ENCODE data around the gene CRAMP1.

The CRAMP1 gene

DNA sequence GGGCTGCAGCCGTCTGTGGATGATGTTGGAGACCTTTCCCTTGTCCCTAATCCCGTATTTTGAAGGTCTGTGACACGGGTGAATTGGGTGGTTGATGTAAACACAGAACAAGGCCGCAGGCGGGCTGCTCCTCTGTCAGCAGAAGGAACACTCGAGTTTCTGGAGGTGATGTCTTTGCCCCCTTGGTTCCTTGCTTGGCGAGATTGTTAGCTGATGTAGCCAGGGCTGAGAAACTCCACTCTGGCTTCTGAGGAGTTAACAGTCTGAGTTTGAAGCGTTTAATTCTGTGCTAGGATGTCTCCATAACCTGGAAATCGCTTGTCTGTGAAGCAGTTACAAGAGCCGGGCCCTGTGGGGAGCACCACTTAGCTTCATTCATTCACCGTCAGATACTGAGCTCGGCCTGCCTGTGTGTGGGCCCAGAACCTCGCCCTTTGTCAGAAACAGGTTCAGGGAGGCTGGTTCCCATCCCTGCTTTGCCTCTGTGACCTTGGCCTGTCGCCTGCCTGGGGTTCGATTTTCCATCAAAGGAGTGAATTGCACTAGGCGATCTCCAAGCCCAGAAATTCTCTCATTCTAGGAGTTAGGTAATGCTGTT lies 95.1 kb downstream of the CRAMP1 start:
- TF ChIP-seq ZBTB11 (tag by site-specific recombination; conservative IDR thresholded peaks at IDR 0.05; ENCODE audit: low read depth): 0 out of 2 replicates have a peak, but pooled peaks have one; percentile 17
- TF ChIP-seq ZNF341 (tag by site-specific recombination; IDR thresholded peaks at IDR 0.05; ENCODE audit: low read depth): 0 out of 2 replicates have a peak, but pooled peaks have one; percentile 10
- TF ChIP-seq ZBTB17 (tag by site-specific recombination; IDR thresholded peaks at IDR 0.05): peak; percentile 56
- no peak for TF ChIP-seq ZNF48 (tag by site-specific recombination; IDR thresholded peaks at IDR 0.05)
- TF ChIP-seq, protein P1, sequence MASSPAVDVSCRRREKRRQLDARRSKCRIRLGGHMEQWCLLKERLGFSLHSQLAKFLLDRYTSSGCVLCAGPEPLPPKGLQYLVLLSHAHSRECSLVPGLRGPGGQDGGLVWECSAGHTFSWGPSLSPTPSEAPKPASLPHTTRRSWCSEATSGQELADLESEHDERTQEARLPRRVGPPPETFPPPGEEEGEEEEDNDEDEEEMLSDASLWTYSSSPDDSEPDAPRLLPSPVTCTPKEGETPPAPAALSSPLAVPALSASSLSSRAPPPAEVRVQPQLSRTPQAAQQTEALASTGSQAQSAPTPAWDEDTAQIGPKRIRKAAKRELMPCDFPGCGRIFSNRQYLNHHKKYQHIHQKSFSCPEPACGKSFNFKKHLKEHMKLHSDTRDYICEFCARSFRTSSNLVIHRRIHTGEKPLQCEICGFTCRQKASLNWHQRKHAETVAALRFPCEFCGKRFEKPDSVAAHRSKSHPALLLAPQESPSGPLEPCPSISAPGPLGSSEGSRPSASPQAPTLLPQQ (tag by site-specific recombination; IDR thresholded peaks at IDR 0.05): peak; percentile 30; the same call in 1 of the 2 replicates
- TF ChIP-seq ZNF776 (tag by site-specific recombination; IDR thresholded peaks at IDR 0.05; ENCODE audit: borderline replicate concordance): no peak
- peak; percentile 34; the same call in 1 of the 2 replicates for TF ChIP-seq ZBTB20 (tag by site-specific recombination; IDR thresholded peaks at IDR 0.05)
- peak; percentile 20; the same call in 1 of the 2 replicates for TF ChIP-seq ZNF600 (tag by site-specific recombination; IDR thresholded peaks at IDR 0.05)
- TF ChIP-seq ZNF24 (tag by site-specific recombination; IDR thresholded peaks at IDR 0.05): peak; percentile 92
- no peak for TF ChIP-seq ZNF366 (tag by site-specific recombination; conservative IDR thresholded peaks at IDR 0.05)
- TF ChIP-seq ZNF335 (tag by site-specific recombination; conservative IDR thresholded peaks at IDR 0.05): no peak
- TF ChIP-seq REPIN1 (tag by site-specific recombination; IDR thresholded peaks at IDR 0.05; ENCODE audit: low read depth): no peak
- peak overlapping the region; percentile 42; the same call in 1 of the 2 replicates for H3K27ac ChIP-seq (ENCODE audit: extremely low read depth, low read depth, low read length)
- H3K36me3 ChIP-seq (ENCODE audit: control insufficient read depth in 2 of 2, insufficient read depth in 1 of 2, low read length in 2 of 2): peaks cover 0 to 21% of the 10 kb centered on the region in 2 experiments; a peak in 2 of 3 replicates
- no peaks in the 10 kb centered on the region for H3K9me3 ChIP-seq (ENCODE audit: control insufficient read depth, insufficient read depth, low read depth, low read length)
- ChIA-PET CTCF (interaction anchor here (0.6 to 0.8 kb wide), 4 partner anchors 56 to 354 kb away, joined by 3 to 5 read pairs (median 4); partner anchors contain the start of genes EME2 and MRPS34), POLR2A (interaction anchor here (0.6 to 3.1 kb wide), 5 partner anchors 19 to 359 kb away, joined by 3 to 44 read pairs (median 5); partner anchors contain the start of gene JPT2)
- H3K4me3 ChIP-seq (ENCODE audit: low read depth, low read length): peak overlapping the region; percentile 94
- H3K4me1 ChIP-seq (ENCODE audit: control insufficient read depth, insufficient read depth, low read length): peaks cover 11% of the 10 kb centered on the region; the same call in 1 of the 2 replicates

GRCh38 chr16:1708083-1708767 lies 96.1 kb downstream of the CRAMP1 start:
- Histone ChIP-seq H3K4me1 (ENCODE audit: control insufficient read depth, insufficient read depth, low read length) (peaks cover 11% of the 10 kb centered on the region; the same call in 1 of the 2 replicates), H3K4me3 (ENCODE audit: low read depth, low read length) (no peak overlapping the region), H3K9me3 (ENCODE audit: control insufficient read depth, insufficient read depth, low read depth, low read length) (no peaks in the 10 kb centered on the region), H3K27ac (ENCODE audit: extremely low read depth, low read depth, low read length) (no peak overlapping the region), H3K36me3 (ENCODE audit: control insufficient read depth in 2 of 2, insufficient read depth in 1 of 2, low read length in 2 of 2) (peaks cover 0 to 13% of the 10 kb centered on the region in 2 experiments; a peak in 2 of 3 replicates)
- ChIA-PET CTCF (no interaction called here), POLR2A (interaction anchor here (1.5 kb wide), 1 partner anchor 30 kb away, joined by 3 read pairs; the partner anchor contains the start of gene JPT2)
- TF ChIP-seq ZSCAN16 (tag by site-specific recombination; IDR thresholded peaks at IDR 0.05) (no peak), ZNF555 (tag by site-specific recombination; conservative IDR thresholded peaks at IDR 0.05) (no peak), ZNF221 (tag by site-specific recombination; IDR thresholded peaks at IDR 0.05; ENCODE audit: borderline replicate concordance) (no peak), ZBTB44 (tag by site-specific recombination; IDR thresholded peaks at IDR 0.05) (peak; percentile 47; the same call in 1 of the 2 replicates), ZNF423 (tag by site-specific recombination; IDR thresholded peaks at IDR 0.05) (no peak), ZFP3 (tag by site-specific recombination; IDR thresholded peaks at IDR 0.05; ENCODE audit: low read depth) (no peak), BCL6B (tag by site-specific recombination; IDR thresholded peaks at IDR 0.05) (no peak)
